SIG-M5 treated with dmso at 0.1 percent for 504 hours (cell line): ENCODE results near the gene SLC35F6.
"Not testable (repeated sequence)": the region's sequence is repeated elsewhere in the genome, so short reads cannot be mapped to it uniquely, and the experiment has no call there.

ENCODE experiments used
- DNase-seq: peaks from one replicate; lab custom pipeline; 2025; ENCODE audit not compliant: unreplicated experiment; lab: John Stamatoyannopoulos, UW

SLC35F6 gene

DNA sequence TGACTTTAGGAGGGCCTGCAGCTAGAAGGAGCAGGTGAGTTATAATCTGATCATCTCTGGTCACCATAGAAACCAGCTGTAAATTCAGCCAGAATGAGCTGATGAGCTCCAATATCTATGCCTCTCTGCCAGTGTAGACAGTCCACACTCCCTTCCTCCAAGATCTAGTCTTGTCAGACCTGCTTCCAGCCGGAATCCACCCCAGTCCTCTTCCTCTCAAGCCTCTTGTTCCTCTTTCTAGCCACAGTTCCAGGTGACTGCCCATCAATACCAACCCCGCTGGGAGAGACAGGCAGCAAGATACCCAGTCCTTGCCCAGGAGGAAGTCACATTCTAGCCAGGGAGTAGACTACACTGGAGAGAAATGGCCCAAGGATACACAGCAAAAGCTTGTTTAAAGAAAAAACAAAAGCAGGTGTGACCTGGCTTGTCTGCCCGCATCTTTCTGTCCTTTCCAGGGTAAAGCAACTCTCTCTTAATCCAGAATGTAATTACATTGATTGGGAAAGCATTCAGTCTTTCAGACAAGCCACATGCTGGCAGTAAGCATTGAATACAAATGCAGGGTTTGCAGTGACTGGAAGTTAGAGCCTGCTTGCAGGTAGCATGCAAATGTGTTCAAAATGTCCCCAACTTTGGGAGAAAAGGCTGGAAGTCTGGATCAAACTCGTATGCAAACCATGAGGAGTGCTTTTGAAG, 9.0 kb upstream of the SLC35F6 start:
- DNase-seq = no peak

DNA sequence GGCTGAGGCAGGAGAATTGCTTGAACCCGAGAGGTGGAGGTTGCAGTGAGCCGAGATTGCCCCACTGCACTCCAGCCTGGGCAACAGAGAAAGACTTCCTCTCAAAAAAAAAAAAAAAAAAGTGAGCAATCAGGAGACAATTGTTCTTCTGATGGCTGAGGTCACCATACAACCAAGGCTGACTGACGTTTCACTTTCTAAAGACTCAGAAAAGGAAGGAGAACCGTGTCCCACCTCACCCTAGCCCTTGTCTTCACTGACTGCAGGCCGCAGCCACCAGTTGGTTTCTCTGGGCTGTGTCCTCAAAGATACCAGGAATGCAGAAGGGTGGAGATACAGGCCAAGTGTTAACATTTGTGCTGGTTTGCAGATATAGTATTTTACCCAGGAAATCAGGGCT, 7.7 kb upstream of the SLC35F6 start:
- no peak for DNase-seq

- peak; percentile 39 for DNase-seq
Observed at GRCh38 chr2:26757873-26758789, 6.0 kb upstream of the SLC35F6 start.

- DNase-seq = no peak
Observed at GRCh38 chr2:26758790-26759321, 5.2 kb upstream of the SLC35F6 start.

- no peak for DNase-seq
Observed at GRCh38 chr2:26759845-26760244, 4.2 kb upstream of the SLC35F6 start.

DNA sequence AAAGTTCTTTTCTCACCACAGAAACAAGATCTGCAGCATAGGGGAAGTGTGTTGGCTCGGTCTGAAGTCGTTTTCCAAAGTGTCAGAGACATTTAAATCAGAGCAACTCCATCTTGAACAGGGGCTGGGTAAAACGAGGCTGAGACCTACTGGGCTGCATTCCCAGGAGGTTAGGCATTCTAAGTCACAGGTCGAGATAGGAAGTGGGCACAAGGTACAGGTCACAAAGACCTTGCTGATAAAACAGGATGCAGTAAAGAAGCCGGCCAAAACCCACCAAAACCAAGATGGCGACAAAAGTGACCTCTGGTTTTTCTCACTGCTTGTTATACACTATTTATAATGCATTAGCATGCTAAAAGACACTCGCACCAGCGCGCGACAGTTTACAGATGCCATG, 3.1 kb upstream of the SLC35F6 start:
- DNase-seq = not testable (repeated sequence)

- DNase-seq = no peak
Observed at GRCh38 chr2:26763019-26763418, 1.1 kb upstream of the SLC35F6 start.

GRCh38 chr2:26764906-26765305, 822 bp downstream of the SLC35F6 start:
- DNase-seq = no peak

- DNase-seq = no peak
Observed at GRCh38 chr2:26765475-26766200, 1.6 kb downstream of the SLC35F6 start.

DNA sequence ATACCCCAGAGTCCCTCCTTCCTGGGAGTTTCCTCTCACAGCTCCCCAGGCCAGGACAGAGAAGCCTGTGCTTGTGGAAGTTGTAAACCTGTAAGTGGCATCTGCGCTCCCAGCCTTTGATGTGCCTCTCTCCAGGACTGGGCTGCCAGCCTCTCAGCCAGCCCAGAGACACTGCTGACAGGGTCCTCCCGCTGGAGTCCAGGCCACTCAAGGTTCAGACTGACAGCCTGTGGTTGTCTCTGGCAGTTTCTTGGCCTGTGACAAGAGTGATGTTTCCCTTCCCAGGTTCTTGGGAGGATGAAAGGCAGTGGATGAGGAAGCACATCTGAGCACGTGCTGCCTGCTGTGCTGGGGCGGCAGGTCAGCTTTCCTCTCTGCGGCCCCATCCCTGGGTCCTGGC, 3.0 kb downstream of the SLC35F6 start:
- DNase-seq = no peak

- DNase-seq = no peak
Observed at GRCh38 chr2:26767894-26768487, 3.9 kb downstream of the SLC35F6 start.

DNA sequence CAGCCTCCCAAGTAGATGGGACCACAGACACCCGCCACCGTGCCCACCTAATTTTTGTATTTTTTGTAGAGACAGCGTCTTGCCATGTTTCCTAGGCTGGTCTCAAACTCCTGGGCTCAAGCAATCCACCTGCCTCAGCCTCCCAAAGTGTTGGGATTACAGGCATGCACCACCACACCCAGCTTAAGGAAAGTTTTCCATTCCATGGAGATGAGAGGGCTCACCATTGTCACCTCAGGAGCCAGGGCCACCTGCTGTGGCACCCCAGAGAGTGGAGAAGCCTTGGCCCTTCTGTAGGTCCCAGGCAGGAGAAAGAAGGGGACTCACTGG, 4.6 kb downstream of the SLC35F6 start:
- no peak for DNase-seq

DNA sequence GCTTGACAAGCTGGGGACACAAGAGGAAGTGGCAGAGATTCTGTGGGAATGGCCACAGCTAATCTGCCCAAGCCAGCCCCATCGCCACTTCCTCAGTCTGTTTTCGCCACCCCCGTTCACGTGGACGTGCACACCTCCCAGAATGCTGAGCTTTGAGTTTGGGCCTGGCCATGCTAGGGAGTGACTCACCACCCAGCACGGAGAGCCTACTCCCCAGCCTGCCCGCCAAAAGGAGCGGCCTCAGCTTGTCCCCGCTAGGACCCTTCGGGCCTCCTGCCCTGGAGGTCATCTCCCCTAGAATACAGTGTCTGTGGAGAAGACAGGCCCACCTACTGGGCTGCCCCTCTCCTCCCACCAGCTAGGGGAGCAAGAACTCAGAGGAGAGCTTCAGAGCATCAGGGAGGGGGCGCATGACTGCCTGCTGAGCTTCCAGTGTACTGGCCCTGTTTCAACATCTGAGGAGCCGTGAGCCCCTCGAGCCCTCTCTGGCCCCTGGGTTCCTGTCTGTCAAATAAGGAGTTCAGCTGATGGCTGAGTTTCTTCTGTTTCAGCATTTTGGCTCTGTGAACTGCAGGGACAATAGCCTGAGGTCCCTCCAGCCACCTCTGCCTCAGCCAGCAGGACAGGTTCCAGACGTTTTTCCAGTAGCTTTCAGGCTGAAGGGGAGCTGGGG, 5.1 kb downstream of the SLC35F6 start:
- peak; percentile 92 for DNase-seq

DNA sequence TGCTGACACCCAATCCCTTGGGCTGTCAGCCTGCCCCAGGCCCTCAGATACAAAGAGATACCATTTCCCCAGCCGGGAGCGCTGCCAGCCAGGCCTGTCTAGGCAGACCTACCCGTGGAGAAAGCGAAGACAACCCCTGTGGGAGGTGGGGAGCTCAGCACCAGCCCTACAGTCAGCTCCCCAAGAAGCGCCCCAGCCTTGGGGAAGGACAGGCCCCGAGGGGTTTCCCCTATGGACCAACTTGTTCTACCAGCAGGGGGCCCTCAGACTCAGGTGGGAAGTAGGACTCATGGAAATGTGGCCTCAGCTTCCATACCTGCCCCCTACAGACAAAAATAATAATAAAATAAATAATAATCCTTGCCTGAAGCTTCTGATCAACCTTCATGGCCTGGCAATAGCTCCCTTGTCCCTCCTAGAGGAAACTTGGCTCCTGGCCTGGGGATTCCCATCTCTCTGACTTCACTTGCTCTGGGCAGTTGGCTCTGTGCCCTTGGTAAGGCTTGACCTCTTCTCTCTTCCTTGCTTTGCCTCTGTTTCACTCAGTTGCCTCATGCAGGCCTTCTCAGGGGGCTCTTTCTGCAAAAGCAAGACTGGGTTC, 7.0 kb downstream of the SLC35F6 start:
- peak; percentile 19 for DNase-seq

- DNase-seq = no peak
Observed at GRCh38 chr2:26772064-26773001, 8.2 kb downstream of the SLC35F6 start.

GRCh38 chr2:26776195-26776800, 12.2 kb downstream of the SLC35F6 start:
- DNase-seq = no peak

GRCh38 chr2:26778098-26778497, 14.0 kb downstream of the SLC35F6 start:
- DNase-seq = no peak

DNA sequence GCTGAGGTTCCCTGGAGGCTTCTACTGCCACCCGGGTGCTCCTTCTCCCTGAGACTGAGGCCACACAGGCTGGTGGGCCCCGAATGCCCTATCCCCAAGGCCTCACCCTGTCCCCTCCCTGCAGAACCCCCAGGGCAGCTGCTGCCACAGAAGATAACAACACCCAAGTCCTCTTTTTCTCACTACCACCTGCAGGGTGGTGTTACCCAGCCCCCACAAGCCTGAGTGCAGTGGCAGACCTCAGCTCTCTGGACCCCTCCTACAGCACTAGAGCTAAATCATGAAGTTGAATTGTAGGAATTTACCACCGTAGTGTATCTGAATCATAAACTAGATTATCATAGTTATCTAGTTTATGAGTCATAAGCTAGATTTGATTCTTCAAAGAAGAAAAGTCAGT, 14.4 kb downstream of the SLC35F6 start:
- DNase-seq = no peak
